ENCODE results near the gene HOXC9.

The HOXC9 gene

DNA sequence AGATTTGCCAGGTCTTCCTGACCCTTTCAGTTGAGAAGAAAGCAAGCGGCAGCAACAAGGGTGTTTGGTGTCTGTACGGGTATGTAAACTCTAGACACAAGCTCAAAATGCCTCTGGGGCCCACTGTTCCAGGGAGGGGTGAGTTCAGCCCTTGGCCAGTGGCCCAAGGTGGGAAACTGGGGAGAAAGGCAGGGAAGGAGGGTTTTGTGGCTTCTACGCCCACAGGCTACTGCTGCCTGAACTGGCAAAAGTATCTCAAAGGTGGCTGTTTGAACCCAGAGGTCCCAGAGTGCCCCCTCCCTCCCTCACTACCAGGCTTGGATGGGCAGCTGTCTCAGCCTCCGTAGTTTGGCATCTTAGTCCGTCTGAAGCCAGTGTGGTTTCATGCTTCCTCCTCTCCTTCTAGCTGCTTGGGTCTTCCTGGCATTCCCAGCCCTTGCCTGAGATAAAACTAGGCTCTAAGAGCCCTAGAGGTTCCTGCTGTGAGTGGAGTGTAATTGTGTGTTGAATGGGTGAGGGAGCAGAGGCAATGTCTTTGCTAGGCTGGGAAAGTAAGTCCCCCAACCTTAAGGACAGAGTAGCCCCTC lies 38.4 kb downstream of the HOXC9 start:
- no peak for DNase-seq (ENCODE audit: low read depth in 1 of 2, low spot score in 1 of 2)
- H3K27ac ChIP-seq (replicated peaks) = no peak overlapping the region
- no peak overlapping the region for H3K4me3 ChIP-seq (replicated peaks; ENCODE audit: insufficient read depth, low read length)
- peaks cover 83% of the 10 kb centered on the region for H3K27me3 ChIP-seq (ENCODE audit: insufficient read depth, poor library complexity, severe bottlenecking)
- TF ChIP-seq, protein P1, sequence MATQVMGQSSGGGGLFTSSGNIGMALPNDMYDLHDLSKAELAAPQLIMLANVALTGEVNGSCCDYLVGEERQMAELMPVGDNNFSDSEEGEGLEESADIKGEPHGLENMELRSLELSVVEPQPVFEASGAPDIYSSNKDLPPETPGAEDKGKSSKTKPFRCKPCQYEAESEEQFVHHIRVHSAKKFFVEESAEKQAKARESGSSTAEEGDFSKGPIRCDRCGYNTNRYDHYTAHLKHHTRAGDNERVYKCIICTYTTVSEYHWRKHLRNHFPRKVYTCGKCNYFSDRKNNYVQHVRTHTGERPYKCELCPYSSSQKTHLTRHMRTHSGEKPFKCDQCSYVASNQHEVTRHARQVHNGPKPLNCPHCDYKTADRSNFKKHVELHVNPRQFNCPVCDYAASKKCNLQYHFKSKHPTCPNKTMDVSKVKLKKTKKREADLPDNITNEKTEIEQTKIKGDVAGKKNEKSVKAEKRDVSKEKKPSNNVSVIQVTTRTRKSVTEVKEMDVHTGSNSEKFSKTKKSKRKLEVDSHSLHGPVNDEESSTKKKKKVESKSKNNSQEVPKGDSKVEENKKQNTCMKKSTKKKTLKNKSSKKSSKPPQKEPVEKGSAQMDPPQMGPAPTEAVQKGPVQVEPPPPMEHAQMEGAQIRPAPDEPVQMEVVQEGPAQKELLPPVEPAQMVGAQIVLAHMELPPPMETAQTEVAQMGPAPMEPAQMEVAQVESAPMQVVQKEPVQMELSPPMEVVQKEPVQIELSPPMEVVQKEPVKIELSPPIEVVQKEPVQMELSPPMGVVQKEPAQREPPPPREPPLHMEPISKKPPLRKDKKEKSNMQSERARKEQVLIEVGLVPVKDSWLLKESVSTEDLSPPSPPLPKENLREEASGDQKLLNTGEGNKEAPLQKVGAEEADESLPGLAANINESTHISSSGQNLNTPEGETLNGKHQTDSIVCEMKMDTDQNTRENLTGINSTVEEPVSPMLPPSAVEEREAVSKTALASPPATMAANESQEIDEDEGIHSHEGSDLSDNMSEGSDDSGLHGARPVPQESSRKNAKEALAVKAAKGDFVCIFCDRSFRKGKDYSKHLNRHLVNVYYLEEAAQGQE (IDR thresholded peaks at IDR 0.05; ENCODE audit: insufficient replicate concordance, low read depth) = no peak
- no peak for TF ChIP-seq SPI1 (IDR thresholded peaks at IDR 0.05; ENCODE audit: borderline replicate concordance, low read depth)
- TF ChIP-seq GABPA (IDR thresholded peaks at IDR 0.05; ENCODE audit: low read depth) = no peak
- TF ChIP-seq, protein P2, sequence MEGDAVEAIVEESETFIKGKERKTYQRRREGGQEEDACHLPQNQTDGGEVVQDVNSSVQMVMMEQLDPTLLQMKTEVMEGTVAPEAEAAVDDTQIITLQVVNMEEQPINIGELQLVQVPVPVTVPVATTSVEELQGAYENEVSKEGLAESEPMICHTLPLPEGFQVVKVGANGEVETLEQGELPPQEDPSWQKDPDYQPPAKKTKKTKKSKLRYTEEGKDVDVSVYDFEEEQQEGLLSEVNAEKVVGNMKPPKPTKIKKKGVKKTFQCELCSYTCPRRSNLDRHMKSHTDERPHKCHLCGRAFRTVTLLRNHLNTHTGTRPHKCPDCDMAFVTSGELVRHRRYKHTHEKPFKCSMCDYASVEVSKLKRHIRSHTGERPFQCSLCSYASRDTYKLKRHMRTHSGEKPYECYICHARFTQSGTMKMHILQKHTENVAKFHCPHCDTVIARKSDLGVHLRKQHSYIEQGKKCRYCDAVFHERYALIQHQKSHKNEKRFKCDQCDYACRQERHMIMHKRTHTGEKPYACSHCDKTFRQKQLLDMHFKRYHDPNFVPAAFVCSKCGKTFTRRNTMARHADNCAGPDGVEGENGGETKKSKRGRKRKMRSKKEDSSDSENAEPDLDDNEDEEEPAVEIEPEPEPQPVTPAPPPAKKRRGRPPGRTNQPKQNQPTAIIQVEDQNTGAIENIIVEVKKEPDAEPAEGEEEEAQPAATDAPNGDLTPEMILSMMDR (IDR thresholded peaks at IDR 0.05; ENCODE audit: insufficient read depth, low read length) = no peak
- TF ChIP-seq POLR2AphosphoS5 (IDR thresholded peaks at IDR 0.05; ENCODE audit: low read depth) = no peak

DNA sequence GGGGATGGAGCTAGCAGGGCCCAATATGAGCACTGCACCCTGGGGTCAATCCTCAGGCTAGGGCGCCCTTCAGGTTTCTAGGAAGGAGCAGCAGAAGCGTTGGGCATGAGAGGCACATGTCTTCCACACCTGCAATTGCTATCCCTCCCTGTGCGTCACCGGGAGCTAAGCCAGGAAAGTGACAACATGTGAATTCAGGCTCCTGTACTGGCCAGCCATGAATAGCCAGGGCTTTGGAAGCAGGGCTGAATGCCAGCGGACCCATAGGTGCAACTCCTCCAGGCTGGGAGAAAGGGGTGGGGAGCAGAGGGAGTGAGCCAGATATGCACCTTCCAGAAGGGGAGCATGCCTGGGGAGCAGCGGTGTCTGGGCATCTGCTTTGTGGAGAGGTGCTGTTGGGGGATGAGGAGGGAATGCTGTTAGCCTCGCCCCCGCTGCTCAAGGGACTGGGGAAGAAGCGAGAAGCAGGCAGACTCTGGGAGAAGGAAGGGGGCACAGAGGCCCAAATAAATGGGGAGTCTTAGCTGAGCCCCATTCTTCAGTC lies 39.0 kb downstream of the HOXC9 start:
- Histone ChIP-seq H3K4me3 (replicated peaks; ENCODE audit: insufficient read depth, low read length) (no peak overlapping the region), H3K27ac (replicated peaks) (no peak overlapping the region), H3K27me3 (ENCODE audit: insufficient read depth, poor library complexity, severe bottlenecking) (peaks cover 81% of the 10 kb centered on the region)
- DNase-seq (ENCODE audit: low read depth in 1 of 2, low spot score in 1 of 2) = no peak
- TF ChIP-seq POLR2AphosphoS5 (IDR thresholded peaks at IDR 0.05; ENCODE audit: low read depth) (no peak), SPI1 (IDR thresholded peaks at IDR 0.05; ENCODE audit: borderline replicate concordance, low read depth) (no peak), GABPA (IDR thresholded peaks at IDR 0.05; ENCODE audit: low read depth) (no peak)
- TF ChIP-seq, protein P2 (IDR thresholded peaks at IDR 0.05; ENCODE audit: insufficient read depth, low read length) = no peak
- TF ChIP-seq, protein P1 (IDR thresholded peaks at IDR 0.05; ENCODE audit: insufficient replicate concordance, low read depth) = no peak

DNA sequence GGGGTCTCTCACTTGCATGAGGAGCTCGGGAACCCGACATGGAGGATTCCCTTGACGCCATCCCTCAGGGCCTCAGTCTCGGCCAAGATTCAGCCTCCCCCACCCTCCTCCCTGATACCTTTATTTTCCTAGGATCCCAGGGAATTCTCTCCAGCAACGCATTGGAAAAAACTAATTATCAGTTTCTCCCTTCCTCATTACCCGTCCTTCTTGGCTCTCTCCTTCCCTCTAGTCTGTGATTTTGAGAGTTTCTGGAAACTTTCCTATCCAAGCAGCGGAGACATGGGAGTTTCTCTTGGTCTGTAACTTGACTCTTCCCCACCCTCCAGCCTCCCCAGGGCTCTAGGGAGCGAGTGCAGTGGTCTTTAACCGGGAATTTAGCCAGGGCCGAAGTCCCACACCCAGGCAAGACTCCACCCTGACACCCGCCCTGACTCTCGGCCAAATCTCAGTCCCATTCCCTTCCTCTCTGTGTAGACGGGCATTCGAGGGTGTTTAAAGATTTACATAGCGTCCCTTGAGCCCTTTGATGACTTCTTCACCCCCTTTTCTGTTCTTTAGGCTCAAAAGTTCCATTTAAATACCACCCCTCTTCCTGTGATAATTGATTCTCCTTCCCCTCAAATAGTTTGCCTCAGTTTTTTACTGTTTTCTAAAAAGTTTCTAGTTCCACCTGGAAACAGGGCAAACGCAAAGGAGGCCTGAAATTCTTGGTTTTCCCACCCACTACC lies 39.6 kb downstream of the HOXC9 start:
- Histone ChIP-seq H3K4me3 (replicated peaks; ENCODE audit: insufficient read depth, low read length) (no peak overlapping the region), H3K27me3 (ENCODE audit: insufficient read depth, poor library complexity, severe bottlenecking) (peaks cover 80% of the 10 kb centered on the region), H3K27ac (replicated peaks) (no peak overlapping the region)
- DNase-seq (ENCODE audit: low read depth in 1 of 2, low spot score in 1 of 2) = no peak
- TF ChIP-seq, protein P2 (IDR thresholded peaks at IDR 0.05; ENCODE audit: insufficient read depth, low read length) = no peak
- TF ChIP-seq, protein P1 (IDR thresholded peaks at IDR 0.05; ENCODE audit: insufficient replicate concordance, low read depth) = no peak
- TF ChIP-seq SPI1 (IDR thresholded peaks at IDR 0.05; ENCODE audit: borderline replicate concordance, low read depth) (no peak), POLR2AphosphoS5 (IDR thresholded peaks at IDR 0.05; ENCODE audit: low read depth) (no peak), GABPA (IDR thresholded peaks at IDR 0.05; ENCODE audit: low read depth) (no peak)
